MM.1S (cell line): Measurements from ENCODE around the gene RGS18.

Source experiments
- DNase-seq: peaks from one replicate; pipeline ENCODE4 v3.0.0-alpha.2; 2015
- H2AFZ ChIP-seq: fragments of 300-600 bp; sonication (generic); 2 replicates; pipeline ENCODE4 v1.6.0; 2016; ENCODE audit warnings: antibody characterized with exemption, low read length
- H3F3A ChIP-seq: fragments of 300-600 bp; sonication (generic); 2 replicates; pipeline ENCODE4 v1.6.1; 2016; ENCODE audit warnings: mild to moderate bottlenecking, antibody characterized with exemption, low read length, moderate library complexity, mixed read lengths; ENCODE audit not compliant: insufficient read depth
- H3K27ac ChIP-seq: fragments of 300-600 bp; sonication (generic); 2 replicates; pipeline ENCODE4 v1.5.1; 2016; ENCODE audit warnings: mild to moderate bottlenecking, low read length
- H3K27me3 ChIP-seq: fragments of 300-600 bp; sonication (generic); replicated peaks from 2 replicates; pipeline ENCODE4 v1.6.0; 2016; ENCODE audit warnings: low read length; ENCODE audit not compliant: insufficient read depth
- H3K36me3 ChIP-seq: fragments of 300-600 bp; sonication (generic); replicated peaks from 2 replicates; pipeline ENCODE4 v1.6.1; 2016; ENCODE audit warnings: mild to moderate bottlenecking, low read length, mixed read lengths; ENCODE audit not compliant: insufficient read depth
- H3K4me1 ChIP-seq: fragments of 300-600 bp; sonication (generic); 2 replicates; pipeline ENCODE4 v1.6.1; 2016; ENCODE audit warnings: low read length, mixed read lengths
- H3K4me2 ChIP-seq: fragments of 300-600 bp; sonication (generic); 2 replicates; pipeline ENCODE4 v1.6.0; 2016; ENCODE audit warnings: low read depth, low read length
- H3K4me3 ChIP-seq: fragments of 300-600 bp; sonication (generic); 2 replicates; pipeline ENCODE4 v1.5.1; 2016; ENCODE audit warnings: low read length, mixed read lengths
- H3K79me2 ChIP-seq: fragments of 300-600 bp; sonication (generic); 2 replicates; pipeline ENCODE4 v1.6.1; 2016; ENCODE audit warnings: mixed run types, low read length, mixed read lengths
- H3K9ac ChIP-seq: fragments of 300-600 bp; sonication (generic); 2 replicates; pipeline ENCODE4 v1.6.1; 2016; ENCODE audit warnings: low read length, mixed read lengths
- H3K9me2 ChIP-seq: fragments of 300-600 bp; sonication (generic); replicated peaks from 2 replicates; pipeline ENCODE4 v1.6.1; 2016; ENCODE audit warnings: mild to moderate bottlenecking, low read length, mixed read lengths; ENCODE audit not compliant: insufficient read depth
- H3K9me3 ChIP-seq: fragments of 300-600 bp; sonication (generic); replicated peaks from 2 replicates; pipeline ENCODE4 v1.6.1; 2016; ENCODE audit warnings: mild to moderate bottlenecking, low read length, mixed read lengths; ENCODE audit not compliant: insufficient read depth
- H4K20me1 ChIP-seq: fragments of 300-600 bp; sonication (generic); 2 replicates; pipeline ENCODE4 v1.6.1; 2016; ENCODE audit warnings: mild to moderate bottlenecking, low read length, moderate library complexity, mixed read lengths; ENCODE audit not compliant: insufficient read depth
- EZH2 ChIP-seq: fragments of 300-600 bp; sonication (generic); optimal IDR thresholded peaks from 2 replicates; pipeline ENCODE3; 2017; ENCODE audit warnings: low read depth, mild to moderate bottlenecking, antibody characterized with exemption, low read length, mixed read lengths
- EZH2phosphoT487 ChIP-seq: fragments of 300-600 bp; sonication (generic); IDR thresholded peaks from 2 replicates; pipeline ENCODE4 v1.6.1; 2018; ENCODE audit warnings: antibody characterized with exemption, low read length
- TF ChIP-seq, protein P1 (sequence below): fragments of 300-600 bp; sonication (generic); IDR thresholded peaks from 2 replicates; pipeline ENCODE4 v1.5.1; 2016; ENCODE audit warnings: antibody characterized with exemption, low read length, mixed read lengths

The RGS18 gene

GRCh38 chr1:192131914-192132313 lies 26.3 kb upstream of the RGS18 start:
- Histone ChIP-seq H3K4me2 (no peak overlapping the region), H3K4me3 (no peak overlapping the region)
- TF ChIP-seq, protein P1, sequence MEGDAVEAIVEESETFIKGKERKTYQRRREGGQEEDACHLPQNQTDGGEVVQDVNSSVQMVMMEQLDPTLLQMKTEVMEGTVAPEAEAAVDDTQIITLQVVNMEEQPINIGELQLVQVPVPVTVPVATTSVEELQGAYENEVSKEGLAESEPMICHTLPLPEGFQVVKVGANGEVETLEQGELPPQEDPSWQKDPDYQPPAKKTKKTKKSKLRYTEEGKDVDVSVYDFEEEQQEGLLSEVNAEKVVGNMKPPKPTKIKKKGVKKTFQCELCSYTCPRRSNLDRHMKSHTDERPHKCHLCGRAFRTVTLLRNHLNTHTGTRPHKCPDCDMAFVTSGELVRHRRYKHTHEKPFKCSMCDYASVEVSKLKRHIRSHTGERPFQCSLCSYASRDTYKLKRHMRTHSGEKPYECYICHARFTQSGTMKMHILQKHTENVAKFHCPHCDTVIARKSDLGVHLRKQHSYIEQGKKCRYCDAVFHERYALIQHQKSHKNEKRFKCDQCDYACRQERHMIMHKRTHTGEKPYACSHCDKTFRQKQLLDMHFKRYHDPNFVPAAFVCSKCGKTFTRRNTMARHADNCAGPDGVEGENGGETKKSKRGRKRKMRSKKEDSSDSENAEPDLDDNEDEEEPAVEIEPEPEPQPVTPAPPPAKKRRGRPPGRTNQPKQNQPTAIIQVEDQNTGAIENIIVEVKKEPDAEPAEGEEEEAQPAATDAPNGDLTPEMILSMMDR: no peak
- TF ChIP-seq EZH2 (no peak), EZH2phosphoT487 (no peak)

GRCh38 chr1:192133350-192133926 lies 24.8 kb upstream of the RGS18 start:
- Histone ChIP-seq H3K4me2 (no peak overlapping the region), H3K27ac (no peak overlapping the region), H3K9me2 (no peaks in the 10 kb centered on the region)

More at GRCh38 chr1:192131914-192132313, 26.3 kb upstream of the RGS18 start:
- Histone ChIP-seq H3K79me2 (no peaks in the 10 kb centered on the region), H3K27ac (no peak overlapping the region), H3K36me3 (no peaks in the 10 kb centered on the region), H2AFZ (no peak overlapping the region), H3F3A (no peaks in the 10 kb centered on the region), H3K4me1 (no peaks in the 10 kb centered on the region), H3K9ac (no peak overlapping the region), H3K9me3 (no peaks in the 10 kb centered on the region), H3K9me2 (no peaks in the 10 kb centered on the region), H3K27me3 (no peaks in the 10 kb centered on the region), H4K20me1 (no peaks in the 10 kb centered on the region)
- DNase-seq: no peak

DNA sequence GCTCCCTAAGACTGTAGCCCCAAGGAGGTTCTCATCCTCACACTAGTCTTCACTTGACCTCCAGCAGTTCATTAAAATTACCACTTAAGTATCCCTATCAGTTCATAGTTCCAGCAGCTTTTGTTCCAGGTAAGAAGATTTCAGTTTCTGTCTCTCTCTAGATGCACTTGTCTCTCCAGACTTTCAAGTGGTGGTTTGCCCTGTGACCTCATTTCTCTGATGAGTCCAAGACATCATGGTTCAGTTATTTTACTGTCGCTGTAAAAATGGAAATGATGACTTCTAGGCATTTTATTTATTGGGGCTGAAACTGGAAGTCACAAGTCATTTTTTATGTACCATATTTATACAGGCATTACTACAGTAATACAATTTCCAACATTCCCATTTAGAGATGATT lies 17.9 kb upstream of the RGS18 start:
- Histone ChIP-seq H3K4me2 (no peak overlapping the region), H3K4me1 (no peaks in the 10 kb centered on the region), H3K27me3 (no peaks in the 10 kb centered on the region), H3K9me3 (no peaks in the 10 kb centered on the region), H3K9me2 (no peaks in the 10 kb centered on the region), H3K36me3 (no peaks in the 10 kb centered on the region), H3K4me3 (no peak overlapping the region), H3K27ac (no peak overlapping the region), H3K9ac (no peak overlapping the region), H2AFZ (no peak overlapping the region), H3K79me2 (no peaks in the 10 kb centered on the region), H3F3A (no peaks in the 10 kb centered on the region), H4K20me1 (no peaks in the 10 kb centered on the region)
- no peak for TF ChIP-seq EZH2
- no peak for TF ChIP-seq EZH2phosphoT487
- TF ChIP-seq, protein P1: no peak
- DNase-seq: no peak

More at GRCh38 chr1:192133350-192133926, 24.8 kb upstream of the RGS18 start:
- no peak for DNase-seq
- Histone ChIP-seq H3K27me3 (no peaks in the 10 kb centered on the region), H3K79me2 (no peaks in the 10 kb centered on the region), H4K20me1 (no peaks in the 10 kb centered on the region), H3K9ac (no peak overlapping the region), H3F3A (no peaks in the 10 kb centered on the region), H3K4me3 (no peak overlapping the region), H3K36me3 (no peaks in the 10 kb centered on the region), H3K9me3 (no peaks in the 10 kb centered on the region), H3K4me1 (no peaks in the 10 kb centered on the region), H2AFZ (no peak overlapping the region)
- TF ChIP-seq EZH2phosphoT487: no peak
- no peak for TF ChIP-seq EZH2
- TF ChIP-seq, protein P1: no peak
